ENCODE data around the gene AHI1. TPM values are rescaled to one million over a fixed set of nuclear protein-coding genes. Genes with fewer than 3 reads are reported as not detected.
A peak's percentile ranks its signal among the peaks of the same experiment; 100 is the strongest.

The AHI1 gene
- total RNA-seq, 1 donor: 29.8 TPM

- no peak for TF ChIP-seq CTCF (IDR thresholded peaks at IDR 0.05; ENCODE audit: insufficient read depth, low read depth, low read length)
Measured at GRCh38 chr6:135328136-135328535, 169.4 kb downstream of the AHI1 start.

DNA sequence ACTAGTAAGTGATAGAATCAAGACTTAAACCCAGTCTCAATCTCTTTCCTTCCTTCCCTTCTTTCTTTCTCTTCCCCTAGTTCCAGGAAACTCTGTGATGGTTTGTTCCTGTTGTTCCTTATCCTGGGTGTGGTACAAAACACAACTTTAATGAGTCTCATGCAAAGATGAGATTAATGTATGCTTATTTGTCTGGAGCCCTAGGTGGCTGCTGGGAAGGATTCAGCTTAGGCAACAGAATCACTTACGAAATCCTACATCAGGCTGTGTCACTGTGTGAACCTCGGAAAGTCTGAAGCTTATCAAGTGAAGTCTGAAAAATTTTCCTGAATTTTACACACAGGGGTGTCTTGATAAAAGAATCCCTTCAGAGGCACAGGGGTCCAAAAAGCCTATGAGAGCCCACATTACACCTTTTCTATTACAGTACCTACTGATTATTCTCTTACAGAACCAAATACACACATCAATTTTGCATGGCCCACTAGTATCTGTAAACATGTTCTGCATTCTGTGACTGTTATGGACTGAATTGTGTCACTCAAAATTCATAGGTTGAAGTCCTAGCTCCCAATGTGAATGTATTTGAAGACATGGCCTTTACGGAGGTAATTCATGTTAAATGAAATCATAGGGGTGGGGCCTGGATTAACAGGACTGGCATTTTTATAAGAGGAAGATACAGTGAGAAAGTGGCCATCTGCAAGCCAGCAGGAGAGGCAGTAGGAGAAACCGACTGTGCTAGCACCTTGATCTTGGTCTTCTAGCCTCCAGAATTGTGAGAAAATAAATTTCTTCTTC lies 171.7 kb downstream of the AHI1 start:
- H3K4me3 ChIP-seq (ENCODE audit: low read depth, low read length): no peak overlapping the region
- peak; percentile 74 for DNase-seq (ENCODE audit: low read depth)
- TF ChIP-seq CTCF (IDR thresholded peaks at IDR 0.05; ENCODE audit: insufficient read depth, low read depth, low read length): no peak

More at GRCh38 chr6:135328136-135328535, 169.4 kb downstream of the AHI1 start:
- no peak for DNase-seq (ENCODE audit: low read depth)
- no peak overlapping the region for H3K4me3 ChIP-seq (ENCODE audit: low read depth, low read length)

GRCh38 chr6:135324531-135324930 lies 173.0 kb downstream of the AHI1 start:
- DNase-seq (ENCODE audit: low read depth): no peak
- no peak overlapping the region for H3K4me3 ChIP-seq (ENCODE audit: low read depth, low read length)
- TF ChIP-seq CTCF (IDR thresholded peaks at IDR 0.05; ENCODE audit: insufficient read depth, low read depth, low read length): no peak

GRCh38 chr6:135323979-135324378 lies 173.6 kb downstream of the AHI1 start:
- no peak for TF ChIP-seq CTCF (IDR thresholded peaks at IDR 0.05; ENCODE audit: insufficient read depth, low read depth, low read length)
- H3K4me3 ChIP-seq (ENCODE audit: low read depth, low read length): no peak overlapping the region
- DNase-seq (ENCODE audit: low read depth): no peak

- no peak overlapping the region for H3K4me3 ChIP-seq (ENCODE audit: low read depth, low read length)
- DNase-seq (ENCODE audit: low read depth): peak; percentile 61
- no peak for TF ChIP-seq CTCF (IDR thresholded peaks at IDR 0.05; ENCODE audit: insufficient read depth, low read depth, low read length)
Measured at GRCh38 chr6:135323202-135323668, 174.3 kb downstream of the AHI1 start.

- no peak for DNase-seq (ENCODE audit: low read depth)
- no peak for TF ChIP-seq CTCF (IDR thresholded peaks at IDR 0.05; ENCODE audit: insufficient read depth, low read depth, low read length)
- H3K4me3 ChIP-seq (ENCODE audit: low read depth, low read length): no peak overlapping the region
Measured at GRCh38 chr6:135322427-135323201, 174.9 kb downstream of the AHI1 start.

Measured in fibroblast of villous mesenchyme (primary cell).